ENCODE data around the gene CNTN2.

CNTN2 gene

DNA sequence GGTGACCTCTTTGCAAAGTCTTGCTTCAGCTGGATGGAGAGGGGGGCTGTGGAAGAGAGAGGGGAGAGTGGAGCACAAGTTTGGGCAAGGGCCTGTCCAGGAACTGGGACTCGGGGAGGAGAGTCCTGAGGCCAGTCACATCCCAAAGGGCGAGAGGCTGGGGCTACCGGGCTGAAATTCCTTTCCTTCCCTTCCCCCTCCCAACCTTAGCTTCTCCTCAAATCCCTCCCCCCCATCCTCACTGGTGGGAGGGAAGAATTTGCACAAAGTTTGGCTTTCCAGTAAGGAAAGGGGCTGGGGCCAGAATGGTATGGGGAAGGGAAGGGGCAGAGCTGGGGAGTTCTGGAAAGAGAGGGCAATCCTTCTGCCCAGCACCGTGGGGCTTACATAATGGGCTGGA lies 854 bp downstream of the CNTN2 start:
- in situ Hi-C loops (cut with MboI; ENCODE audit: low pct_unique_long_range_greater_than_20kb, low sequenced_read_pairs, unreplicated experiment) = no loop called here
- TF ChIP-seq, protein P1, sequence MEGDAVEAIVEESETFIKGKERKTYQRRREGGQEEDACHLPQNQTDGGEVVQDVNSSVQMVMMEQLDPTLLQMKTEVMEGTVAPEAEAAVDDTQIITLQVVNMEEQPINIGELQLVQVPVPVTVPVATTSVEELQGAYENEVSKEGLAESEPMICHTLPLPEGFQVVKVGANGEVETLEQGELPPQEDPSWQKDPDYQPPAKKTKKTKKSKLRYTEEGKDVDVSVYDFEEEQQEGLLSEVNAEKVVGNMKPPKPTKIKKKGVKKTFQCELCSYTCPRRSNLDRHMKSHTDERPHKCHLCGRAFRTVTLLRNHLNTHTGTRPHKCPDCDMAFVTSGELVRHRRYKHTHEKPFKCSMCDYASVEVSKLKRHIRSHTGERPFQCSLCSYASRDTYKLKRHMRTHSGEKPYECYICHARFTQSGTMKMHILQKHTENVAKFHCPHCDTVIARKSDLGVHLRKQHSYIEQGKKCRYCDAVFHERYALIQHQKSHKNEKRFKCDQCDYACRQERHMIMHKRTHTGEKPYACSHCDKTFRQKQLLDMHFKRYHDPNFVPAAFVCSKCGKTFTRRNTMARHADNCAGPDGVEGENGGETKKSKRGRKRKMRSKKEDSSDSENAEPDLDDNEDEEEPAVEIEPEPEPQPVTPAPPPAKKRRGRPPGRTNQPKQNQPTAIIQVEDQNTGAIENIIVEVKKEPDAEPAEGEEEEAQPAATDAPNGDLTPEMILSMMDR (IDR thresholded peaks at IDR 0.05; ENCODE audit: extremely low read depth, insufficient read depth, missing control alignments) = no peak
- DNase-seq (ENCODE audit: low spot score) = no peak

DNA sequence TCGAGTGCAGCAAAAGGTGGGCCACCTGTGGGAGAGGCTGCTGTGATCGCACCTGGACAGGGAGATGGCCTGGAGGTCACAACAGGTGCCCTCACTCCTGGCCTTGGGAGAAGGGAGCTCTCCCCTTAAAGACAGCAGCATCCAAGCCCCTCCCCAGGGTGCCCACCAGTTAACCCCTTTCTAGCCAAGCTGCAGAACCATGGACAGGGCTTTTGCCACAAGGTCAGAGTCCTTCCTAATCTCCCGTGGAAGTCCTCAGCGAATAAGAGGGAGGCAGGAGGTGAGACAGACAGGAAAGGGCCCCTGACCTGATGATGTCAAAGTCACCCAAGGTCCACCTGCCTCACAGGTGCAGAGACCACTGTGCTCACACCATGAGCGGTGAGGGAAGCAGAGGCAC lies 1.7 kb downstream of the CNTN2 start:
- in situ Hi-C loops (cut with MboI; ENCODE audit: low pct_unique_long_range_greater_than_20kb, low sequenced_read_pairs, unreplicated experiment) = no loop called here
- no peak for DNase-seq (ENCODE audit: low spot score)
- TF ChIP-seq, protein P1 (IDR thresholded peaks at IDR 0.05; ENCODE audit: extremely low read depth, insufficient read depth, missing control alignments) = no peak

DNA sequence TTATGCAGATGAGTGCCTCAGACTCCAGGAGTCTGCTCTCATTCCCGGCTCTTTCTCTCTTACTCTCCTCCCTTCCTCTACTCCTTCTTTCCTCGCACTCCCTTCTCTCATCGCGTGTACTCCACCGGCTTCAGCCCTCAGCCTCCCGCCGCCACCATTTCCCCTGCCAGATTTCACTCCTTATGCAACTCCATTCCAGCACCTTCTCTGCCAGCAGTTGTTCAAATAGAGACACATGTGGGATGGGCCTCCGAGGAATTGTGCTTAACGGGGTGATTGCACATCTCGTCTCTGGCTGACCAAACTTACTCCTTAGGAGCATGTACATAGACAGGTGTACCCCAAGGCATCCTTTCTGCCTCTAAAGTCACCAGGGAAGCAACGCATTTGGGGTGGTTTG lies 2.1 kb downstream of the CNTN2 start:
- TF ChIP-seq, protein P1 (IDR thresholded peaks at IDR 0.05; ENCODE audit: extremely low read depth, insufficient read depth, missing control alignments) = no peak
- in situ Hi-C loops (cut with MboI; ENCODE audit: low pct_unique_long_range_greater_than_20kb, low sequenced_read_pairs, unreplicated experiment) = no loop called here
- no peak for DNase-seq (ENCODE audit: low spot score)

DNA sequence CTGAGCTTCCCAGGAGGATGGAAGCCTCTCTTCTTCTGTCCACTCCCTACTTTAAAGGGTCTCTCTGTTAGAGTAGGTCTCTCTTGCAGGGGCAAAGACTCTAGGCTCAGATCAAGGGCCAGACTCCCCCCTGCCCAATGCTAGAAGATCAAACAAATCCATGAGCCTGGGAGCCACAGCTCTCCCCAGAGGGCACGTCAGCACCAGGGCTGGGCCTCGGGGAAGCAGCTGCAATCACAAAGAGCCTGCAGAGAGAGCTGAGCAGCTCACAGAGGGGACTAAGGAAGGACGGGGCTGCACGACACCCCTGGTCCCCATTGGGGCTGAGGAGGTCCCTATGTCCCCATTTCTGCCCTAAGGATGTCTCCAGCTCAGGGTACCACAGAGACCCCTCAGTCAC lies 3.9 kb downstream of the CNTN2 start:
- no peak for DNase-seq (ENCODE audit: low spot score)
- TF ChIP-seq, protein P1 (IDR thresholded peaks at IDR 0.05; ENCODE audit: extremely low read depth, insufficient read depth, missing control alignments) = no peak
- in situ Hi-C loops (cut with MboI; ENCODE audit: low pct_unique_long_range_greater_than_20kb, low sequenced_read_pairs, unreplicated experiment) = no loop called here

DNA sequence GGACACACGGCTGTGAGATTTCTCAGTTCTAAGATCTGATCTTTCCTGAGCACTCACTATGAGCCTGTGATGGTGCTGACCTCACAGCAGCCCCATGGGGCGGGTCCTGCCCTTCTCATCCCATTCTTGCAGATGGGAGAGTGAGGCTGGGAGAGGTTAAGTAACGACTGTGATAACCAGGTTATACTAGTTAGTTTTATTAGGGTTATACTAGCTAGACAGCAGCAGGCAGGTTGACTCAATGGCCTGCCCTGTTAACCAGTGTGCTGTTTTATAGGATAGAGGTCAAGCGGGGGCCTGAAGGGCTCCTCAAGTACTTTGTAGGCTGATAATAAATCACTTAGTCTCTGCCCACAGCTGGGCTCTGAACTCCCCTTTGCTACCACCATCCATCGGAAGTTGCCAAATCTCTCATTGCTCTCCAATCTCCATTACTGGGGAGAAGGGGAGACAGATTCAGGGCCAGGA lies 4.8 kb downstream of the CNTN2 start:
- no peak for DNase-seq (ENCODE audit: low spot score)
- in situ Hi-C loops (cut with MboI; ENCODE audit: low pct_unique_long_range_greater_than_20kb, low sequenced_read_pairs, unreplicated experiment) = no loop called here
- TF ChIP-seq, protein P1 (IDR thresholded peaks at IDR 0.05; ENCODE audit: extremely low read depth, insufficient read depth, missing control alignments) = no peak

DNA sequence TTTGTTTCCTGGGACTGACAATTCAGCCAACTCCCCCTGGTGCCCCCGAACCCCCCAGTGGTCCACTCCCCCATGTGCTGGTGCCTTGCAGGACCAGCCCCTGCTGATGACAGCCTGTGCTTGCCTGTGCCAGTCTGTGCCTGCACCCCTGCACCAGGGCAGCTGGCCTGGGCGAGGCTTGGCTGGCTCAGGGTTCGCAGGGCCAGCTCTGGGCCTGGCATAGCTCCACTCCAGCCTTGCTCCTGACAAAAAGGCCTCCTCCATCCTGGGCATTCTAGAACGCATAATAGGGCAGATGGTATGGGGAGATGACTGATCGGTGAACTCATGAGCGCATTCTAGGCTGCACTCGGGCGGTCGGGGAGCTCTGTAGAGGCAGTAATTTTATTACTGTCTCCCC lies 5.4 kb downstream of the CNTN2 start:
- no peak for DNase-seq (ENCODE audit: low spot score)
- TF ChIP-seq, protein P1 (IDR thresholded peaks at IDR 0.05; ENCODE audit: extremely low read depth, insufficient read depth, missing control alignments) = no peak
- in situ Hi-C loops (cut with MboI; ENCODE audit: low pct_unique_long_range_greater_than_20kb, low sequenced_read_pairs, unreplicated experiment) = no loop called here

DNA sequence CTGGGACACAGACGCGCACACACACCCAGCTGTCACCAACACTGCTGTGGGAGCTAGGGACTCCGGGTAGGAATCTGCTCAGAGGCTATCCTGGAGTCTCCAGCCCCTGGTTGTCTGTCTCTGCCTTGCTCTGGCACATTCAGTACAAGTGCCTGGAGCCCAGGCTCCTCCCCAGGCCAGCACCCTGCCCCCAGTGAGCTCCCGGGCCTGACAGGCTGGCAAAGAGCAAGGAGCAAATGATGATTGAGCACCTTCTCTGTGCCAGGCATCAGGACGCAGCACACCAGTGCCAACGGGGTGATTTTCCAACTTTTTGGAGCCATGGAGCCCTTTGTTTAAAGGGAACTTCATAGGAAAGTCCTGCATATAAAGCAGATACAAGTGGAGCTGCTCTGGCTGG lies 6.5 kb downstream of the CNTN2 start:
- no peak for DNase-seq (ENCODE audit: low spot score)
- in situ Hi-C loops (cut with MboI; ENCODE audit: low pct_unique_long_range_greater_than_20kb, low sequenced_read_pairs, unreplicated experiment) = no loop called here
- TF ChIP-seq, protein P1 (IDR thresholded peaks at IDR 0.05; ENCODE audit: extremely low read depth, insufficient read depth, missing control alignments) = no peak

Measured in GM13977 (cell line).